GM10248 (cell line): ENCODE data around the gene COPG2.

Source experiments
- CTCF ChIA-PET: fragments of 300-600 bp; sonication (Branson Sonifier 250); formaldehyde crosslinking; extraction: SDS; loops from one replicate; lab custom pipeline; 2021; ENCODE audit warnings: antibody characterized with exemption; lab: Yijun Ruan, JAX
- POLR2A ChIA-PET: fragments of 350-650 bp; sonication (Branson Sonifier 250); formaldehyde crosslinking; extraction: SDS; loops from one replicate; lab custom pipeline; 2020; ENCODE audit warnings: antibody characterized with exemption; lab: Yijun Ruan, JAX
- DNase-seq: peaks from one replicate; pipeline ENCODE4 v3.0.0; 2012; ENCODE audit errors: extremely low spot score
- TF ChIP-seq, protein P1 (sequence below): IDR thresholded peaks from 2 replicates; pipeline ENCODE4 v1.5.1; 2012; ENCODE audit warnings: mild to moderate bottlenecking, low read depth; ENCODE audit errors: extremely low read depth, missing control alignments, control extremely low read depth

Gene COPG2

DNA sequence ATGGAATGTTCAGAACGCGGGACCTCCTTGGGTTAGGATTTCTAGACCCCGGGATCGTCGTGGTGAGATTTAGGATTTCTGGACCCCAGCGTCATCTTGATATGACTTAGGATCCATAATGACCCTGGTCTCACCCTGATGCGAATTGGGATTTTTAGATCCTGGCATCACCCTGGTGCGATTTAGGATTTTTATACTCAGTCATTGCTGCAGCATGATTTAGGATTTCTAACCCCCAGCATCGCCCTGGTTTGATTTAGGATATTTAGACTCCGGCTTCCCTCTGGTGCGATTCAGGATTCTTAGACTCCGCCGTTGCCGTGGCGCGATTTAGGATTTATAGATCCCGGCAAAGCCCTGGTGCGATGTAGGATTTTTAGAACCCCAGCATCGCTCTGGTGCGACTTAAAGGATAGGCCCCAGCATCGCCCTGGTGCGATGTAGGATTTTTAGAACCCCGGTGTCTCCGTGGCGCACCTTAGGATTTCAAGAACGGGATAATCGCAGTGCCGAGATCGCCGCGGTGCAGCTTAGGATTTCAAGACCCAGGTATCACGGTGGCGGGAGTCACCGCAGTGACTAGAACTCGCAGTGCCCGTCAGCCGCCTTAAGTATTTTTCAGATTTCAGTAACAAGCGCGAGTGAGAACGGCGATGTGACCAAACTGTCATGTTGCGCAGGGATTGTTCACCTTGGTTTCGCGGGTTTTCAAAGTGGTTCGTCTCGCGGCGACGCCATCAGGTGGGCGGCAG, 175.8 kb downstream of the COPG2 start:
- ChIA-PET POLR2A (no interaction called here), CTCF (no interaction called here)
- TF ChIP-seq, protein P1, sequence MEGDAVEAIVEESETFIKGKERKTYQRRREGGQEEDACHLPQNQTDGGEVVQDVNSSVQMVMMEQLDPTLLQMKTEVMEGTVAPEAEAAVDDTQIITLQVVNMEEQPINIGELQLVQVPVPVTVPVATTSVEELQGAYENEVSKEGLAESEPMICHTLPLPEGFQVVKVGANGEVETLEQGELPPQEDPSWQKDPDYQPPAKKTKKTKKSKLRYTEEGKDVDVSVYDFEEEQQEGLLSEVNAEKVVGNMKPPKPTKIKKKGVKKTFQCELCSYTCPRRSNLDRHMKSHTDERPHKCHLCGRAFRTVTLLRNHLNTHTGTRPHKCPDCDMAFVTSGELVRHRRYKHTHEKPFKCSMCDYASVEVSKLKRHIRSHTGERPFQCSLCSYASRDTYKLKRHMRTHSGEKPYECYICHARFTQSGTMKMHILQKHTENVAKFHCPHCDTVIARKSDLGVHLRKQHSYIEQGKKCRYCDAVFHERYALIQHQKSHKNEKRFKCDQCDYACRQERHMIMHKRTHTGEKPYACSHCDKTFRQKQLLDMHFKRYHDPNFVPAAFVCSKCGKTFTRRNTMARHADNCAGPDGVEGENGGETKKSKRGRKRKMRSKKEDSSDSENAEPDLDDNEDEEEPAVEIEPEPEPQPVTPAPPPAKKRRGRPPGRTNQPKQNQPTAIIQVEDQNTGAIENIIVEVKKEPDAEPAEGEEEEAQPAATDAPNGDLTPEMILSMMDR, result no peak
- DNase-seq, result no peak

DNA sequence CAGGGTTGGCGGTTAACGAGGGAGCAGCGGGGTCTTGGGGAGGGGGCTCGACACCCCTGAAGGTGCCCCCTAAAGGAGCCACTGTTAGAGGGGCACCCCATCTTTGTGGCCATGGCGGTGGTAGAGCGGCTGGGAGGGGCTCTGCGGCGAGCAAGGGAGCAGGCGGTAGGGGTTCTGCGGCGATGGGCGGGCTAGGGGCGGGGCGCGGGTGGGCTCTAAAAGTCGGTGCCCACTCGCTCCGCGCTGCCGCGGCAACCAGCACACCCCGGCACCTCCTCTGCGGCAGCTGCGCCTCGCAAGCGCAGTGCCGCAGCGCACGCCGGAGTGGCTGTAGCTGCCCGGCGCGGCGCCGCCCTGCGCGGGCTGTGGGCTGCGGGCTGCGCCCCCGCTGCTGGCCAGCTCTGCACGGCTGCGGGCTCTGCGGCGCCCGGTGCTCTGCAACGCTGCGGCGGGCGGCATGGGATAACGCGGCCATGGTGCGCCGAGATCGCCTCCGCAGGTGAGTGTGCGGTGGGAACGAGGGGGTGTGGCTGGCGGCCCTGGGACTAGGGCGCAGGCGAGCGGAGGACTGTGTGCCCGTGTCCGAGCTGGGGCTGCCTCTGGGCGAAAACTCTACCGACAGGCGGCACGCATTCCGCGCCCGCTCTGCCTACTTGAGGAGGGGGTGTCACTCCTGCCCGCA, 176.6 kb downstream of the COPG2 start, which contains the start of gene MEST:
TSS of gene MEST (plus strand) at position 245 of the 682 bp plus-strand sequence. CDS start at position 474, 229 bp downstream.
- POLR2A ChIA-PET, result no interaction called here
- CTCF ChIA-PET, result no interaction called here
- TF ChIP-seq, protein P1, result no peak
- DNase-seq, result no peak

DNA sequence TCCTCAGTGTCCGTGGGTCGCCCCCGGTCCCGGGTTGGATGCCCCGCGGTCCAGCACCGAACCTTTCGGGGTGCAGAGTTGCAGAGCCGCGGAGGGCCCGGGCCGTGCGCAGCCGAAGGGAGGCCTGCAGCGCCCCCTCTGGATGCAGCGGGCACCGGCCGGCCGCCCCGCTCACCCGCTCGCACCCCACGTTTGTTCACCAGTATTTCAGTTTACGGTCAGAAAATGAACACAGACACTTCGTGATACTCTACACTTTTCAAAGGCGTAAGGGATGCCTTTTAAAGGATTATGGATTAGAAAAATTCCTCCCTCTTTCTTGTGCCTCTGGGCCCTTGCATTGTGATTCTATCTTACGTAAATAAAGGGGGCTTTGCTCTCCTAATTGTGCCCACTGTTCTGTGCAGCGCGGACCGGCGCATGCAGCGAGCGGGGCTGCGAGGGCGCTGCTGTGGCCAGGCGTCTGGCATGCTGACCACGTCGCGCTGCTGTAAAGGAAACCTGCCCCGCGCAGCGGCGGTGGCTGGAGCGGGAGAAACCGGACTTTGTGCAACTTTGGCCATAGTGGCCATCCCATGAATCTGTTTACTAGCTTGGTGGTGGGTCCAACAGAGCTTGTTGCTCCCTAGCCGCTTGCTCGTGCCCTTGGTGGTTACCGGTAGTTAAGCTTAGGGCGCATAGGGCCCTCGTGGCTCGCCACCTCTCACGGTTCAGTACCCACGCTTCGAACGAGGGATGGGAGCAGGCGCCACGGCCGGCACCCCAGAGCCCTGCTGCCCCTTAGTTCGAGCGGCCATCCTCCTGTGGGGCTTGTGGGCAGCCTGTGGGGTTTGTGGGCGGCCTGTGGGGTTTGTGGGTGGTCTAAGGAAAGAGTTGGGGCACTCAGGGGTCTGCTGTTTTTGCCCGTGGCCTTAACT, 177.4 kb downstream of the COPG2 start:
- CTCF ChIA-PET, result no interaction called here
- POLR2A ChIA-PET, result no interaction called here
- TF ChIP-seq, protein P1, result peak; percentile 30
- DNase-seq, result peak; percentile 59

DNA sequence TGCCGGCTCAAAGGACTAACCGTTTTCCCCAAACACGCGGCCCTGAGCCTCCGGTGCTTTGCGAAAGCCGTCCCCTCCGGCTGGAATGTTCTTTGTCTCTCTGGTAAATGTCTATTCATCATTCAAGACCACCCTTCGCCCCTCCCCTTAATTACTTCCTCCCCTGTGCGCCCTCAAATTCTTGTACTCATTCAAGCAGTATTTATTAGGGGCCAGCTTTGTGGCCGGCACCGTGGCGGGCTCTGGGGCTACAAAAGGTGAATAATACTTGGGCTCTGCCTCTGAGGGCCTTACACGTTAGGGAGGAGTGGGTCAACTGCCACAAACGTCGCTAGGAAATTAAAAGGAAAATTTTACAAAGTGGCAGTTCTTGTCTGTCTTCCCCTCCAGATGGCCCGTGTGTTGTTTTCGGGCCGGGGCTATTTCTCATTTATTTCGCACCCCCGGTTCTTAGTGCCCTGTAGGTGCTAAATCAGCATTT, 178.2 kb downstream of the COPG2 start:
- no peak for DNase-seq
- TF ChIP-seq, protein P1, result no peak
- ChIA-PET CTCF (no interaction called here), POLR2A (no interaction called here)

DNA sequence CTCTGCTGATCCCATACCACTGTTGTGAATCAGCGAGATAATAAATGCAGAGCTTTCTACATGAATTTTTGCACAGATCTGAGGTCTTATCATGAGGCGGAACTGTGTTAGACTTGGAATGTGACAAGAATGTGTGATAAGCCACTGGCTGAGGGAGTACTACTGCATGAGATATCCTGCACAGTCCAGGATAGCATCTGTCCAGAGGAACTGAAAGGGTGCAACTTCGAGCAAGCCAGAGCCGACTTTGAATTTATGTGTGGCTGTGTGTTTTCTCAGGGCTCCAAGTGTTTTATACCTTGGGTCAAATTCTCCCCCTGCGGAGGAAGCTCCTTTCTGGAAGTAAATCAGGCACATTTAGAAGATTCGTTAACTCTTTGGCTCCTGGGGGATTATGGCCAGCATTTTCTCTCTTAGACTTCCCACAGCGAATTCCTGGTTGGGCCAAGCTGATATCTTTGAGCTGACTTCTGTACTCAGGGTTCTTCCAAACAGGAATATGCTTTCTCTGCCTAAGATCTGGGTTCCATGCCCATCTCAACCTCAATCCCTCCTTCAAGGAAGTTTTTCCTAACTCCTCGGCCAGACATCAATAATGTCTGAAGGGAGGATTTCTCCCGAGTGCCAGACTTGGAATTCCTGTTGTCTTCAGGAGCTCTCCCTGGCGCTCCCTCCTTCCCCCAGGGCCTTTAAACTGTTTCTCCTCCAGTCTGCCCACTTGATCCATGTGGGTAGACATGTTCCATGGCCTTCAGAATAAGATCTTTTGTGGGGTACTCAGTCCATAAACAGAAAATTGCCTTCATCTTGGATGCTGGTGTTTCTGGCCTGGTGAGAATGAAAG, 179.2 kb downstream of the COPG2 start:
- CTCF ChIA-PET, result interaction anchor here (1.3 to 1.6 kb wide), 4 partner anchors 12 to 250 kb away, joined by 3 to 5 read pairs (median 3); no protein-coding TSS in a partner anchor
- no peak for DNase-seq
- TF ChIP-seq, protein P1, result no peak
- POLR2A ChIA-PET, result no interaction called here
